ENCODE measurements around the gene APOM. TPM values are rescaled to one million over a fixed set of nuclear protein-coding genes. Genes with fewer than 3 reads are reported as not detected.
A peak's percentile ranks its signal among the peaks of the same experiment; 100 is the strongest.

Gene APOM
- total RNA-seq, 1 experiment from 2014 or later, result 3.5 TPM

DNA sequence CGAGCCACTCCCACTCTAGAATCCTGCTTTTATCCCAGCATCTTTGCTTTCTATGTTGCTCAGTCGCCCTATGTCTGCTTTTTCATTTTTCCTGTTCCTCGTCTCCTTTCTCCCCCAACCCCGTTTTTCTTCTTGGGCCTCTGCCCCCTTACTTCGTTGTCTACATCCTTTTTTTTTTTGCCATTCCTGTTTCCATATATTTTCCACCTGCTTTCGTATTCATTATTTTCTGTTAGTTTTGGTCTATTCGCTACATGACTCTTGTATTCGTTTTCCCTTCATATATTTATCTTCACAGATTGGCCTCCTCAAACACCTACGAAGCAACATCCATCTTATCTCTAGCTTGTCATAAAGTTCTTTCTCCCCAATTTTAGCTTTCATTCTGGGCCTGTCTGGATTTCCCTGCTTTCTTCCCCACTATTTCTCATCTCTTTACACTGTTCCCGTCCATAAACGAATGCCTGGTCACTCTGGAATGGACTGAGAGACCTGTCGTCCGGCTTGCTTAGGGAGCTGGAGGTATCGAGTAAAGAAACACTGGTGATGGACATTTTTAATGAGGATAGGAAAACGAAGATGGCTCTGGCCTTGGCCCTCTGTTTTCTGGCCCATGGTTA is 34.3 kb upstream of the APOM start:
- POLR2A ChIA-PET, result interaction anchor here (1.1 to 1.9 kb wide), 4 partner anchors 31 to 80 kb away, joined by 3 to 8 read pairs (median 8); partner anchors contain the start of genes ATP6V1G2, BAG6, C6orf47 and DDX39B
- CTCF ChIA-PET, result interaction anchor here (0.6 to 2.1 kb wide), 5 partner anchors 23 to 186 kb away, joined by 4 to 16 read pairs (median 5); partner anchors contain the start of genes ATP6V1G2 and NFKBIL1
- DNase-seq (ENCODE audit: low spot score) (no peak), ATAC-seq (no peak)
- Mint-ChIP-seq H3K27me3 (ENCODE audit: low read depth) (no peaks in the 10 kb centered on the region; the same call in 1 of the 2 replicates), H3K9me3 (no peaks in the 10 kb centered on the region), H3K36me3 (peaks cover 52% of the 10 kb centered on the region), H3K4me1 (peaks cover 17% of the 10 kb centered on the region), H3K27ac (peak overlapping the region; percentile 95), H3K4me3 (peak overlapping the region; percentile 92)
- TF ChIP-seq GABPB1 (CRISPR knock-in tag; IDR thresholded peaks at IDR 0.05) (0 out of 2 replicates have a peak, but pooled peaks have one; percentile 19), JUN (CRISPR knock-in tag; IDR thresholded peaks at IDR 0.05) (no peak), NR2C2 (CRISPR knock-in tag; IDR thresholded peaks at IDR 0.05) (no peak), PRRX2 (CRISPR knock-in tag; IDR thresholded peaks at IDR 0.05) (no peak)
- TF ChIP-seq, protein P1, sequence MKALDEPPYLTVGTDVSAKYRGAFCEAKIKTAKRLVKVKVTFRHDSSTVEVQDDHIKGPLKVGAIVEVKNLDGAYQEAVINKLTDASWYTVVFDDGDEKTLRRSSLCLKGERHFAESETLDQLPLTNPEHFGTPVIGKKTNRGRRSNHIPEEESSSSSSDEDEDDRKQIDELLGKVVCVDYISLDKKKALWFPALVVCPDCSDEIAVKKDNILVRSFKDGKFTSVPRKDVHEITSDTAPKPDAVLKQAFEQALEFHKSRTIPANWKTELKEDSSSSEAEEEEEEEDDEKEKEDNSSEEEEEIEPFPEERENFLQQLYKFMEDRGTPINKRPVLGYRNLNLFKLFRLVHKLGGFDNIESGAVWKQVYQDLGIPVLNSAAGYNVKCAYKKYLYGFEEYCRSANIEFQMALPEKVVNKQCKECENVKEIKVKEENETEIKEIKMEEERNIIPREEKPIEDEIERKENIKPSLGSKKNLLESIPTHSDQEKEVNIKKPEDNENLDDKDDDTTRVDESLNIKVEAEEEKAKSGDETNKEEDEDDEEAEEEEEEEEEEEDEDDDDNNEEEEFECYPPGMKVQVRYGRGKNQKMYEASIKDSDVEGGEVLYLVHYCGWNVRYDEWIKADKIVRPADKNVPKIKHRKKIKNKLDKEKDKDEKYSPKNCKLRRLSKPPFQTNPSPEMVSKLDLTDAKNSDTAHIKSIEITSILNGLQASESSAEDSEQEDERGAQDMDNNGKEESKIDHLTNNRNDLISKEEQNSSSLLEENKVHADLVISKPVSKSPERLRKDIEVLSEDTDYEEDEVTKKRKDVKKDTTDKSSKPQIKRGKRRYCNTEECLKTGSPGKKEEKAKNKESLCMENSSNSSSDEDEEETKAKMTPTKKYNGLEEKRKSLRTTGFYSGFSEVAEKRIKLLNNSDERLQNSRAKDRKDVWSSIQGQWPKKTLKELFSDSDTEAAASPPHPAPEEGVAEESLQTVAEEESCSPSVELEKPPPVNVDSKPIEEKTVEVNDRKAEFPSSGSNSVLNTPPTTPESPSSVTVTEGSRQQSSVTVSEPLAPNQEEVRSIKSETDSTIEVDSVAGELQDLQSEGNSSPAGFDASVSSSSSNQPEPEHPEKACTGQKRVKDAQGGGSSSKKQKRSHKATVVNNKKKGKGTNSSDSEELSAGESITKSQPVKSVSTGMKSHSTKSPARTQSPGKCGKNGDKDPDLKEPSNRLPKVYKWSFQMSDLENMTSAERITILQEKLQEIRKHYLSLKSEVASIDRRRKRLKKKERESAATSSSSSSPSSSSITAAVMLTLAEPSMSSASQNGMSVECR (CRISPR knock-in tag; IDR thresholded peaks at IDR 0.05; ENCODE audit: borderline replicate concordance), result 0 out of 2 replicates have a peak, but pooled peaks have one; percentile 13
- TF ChIP-seq, protein P2, sequence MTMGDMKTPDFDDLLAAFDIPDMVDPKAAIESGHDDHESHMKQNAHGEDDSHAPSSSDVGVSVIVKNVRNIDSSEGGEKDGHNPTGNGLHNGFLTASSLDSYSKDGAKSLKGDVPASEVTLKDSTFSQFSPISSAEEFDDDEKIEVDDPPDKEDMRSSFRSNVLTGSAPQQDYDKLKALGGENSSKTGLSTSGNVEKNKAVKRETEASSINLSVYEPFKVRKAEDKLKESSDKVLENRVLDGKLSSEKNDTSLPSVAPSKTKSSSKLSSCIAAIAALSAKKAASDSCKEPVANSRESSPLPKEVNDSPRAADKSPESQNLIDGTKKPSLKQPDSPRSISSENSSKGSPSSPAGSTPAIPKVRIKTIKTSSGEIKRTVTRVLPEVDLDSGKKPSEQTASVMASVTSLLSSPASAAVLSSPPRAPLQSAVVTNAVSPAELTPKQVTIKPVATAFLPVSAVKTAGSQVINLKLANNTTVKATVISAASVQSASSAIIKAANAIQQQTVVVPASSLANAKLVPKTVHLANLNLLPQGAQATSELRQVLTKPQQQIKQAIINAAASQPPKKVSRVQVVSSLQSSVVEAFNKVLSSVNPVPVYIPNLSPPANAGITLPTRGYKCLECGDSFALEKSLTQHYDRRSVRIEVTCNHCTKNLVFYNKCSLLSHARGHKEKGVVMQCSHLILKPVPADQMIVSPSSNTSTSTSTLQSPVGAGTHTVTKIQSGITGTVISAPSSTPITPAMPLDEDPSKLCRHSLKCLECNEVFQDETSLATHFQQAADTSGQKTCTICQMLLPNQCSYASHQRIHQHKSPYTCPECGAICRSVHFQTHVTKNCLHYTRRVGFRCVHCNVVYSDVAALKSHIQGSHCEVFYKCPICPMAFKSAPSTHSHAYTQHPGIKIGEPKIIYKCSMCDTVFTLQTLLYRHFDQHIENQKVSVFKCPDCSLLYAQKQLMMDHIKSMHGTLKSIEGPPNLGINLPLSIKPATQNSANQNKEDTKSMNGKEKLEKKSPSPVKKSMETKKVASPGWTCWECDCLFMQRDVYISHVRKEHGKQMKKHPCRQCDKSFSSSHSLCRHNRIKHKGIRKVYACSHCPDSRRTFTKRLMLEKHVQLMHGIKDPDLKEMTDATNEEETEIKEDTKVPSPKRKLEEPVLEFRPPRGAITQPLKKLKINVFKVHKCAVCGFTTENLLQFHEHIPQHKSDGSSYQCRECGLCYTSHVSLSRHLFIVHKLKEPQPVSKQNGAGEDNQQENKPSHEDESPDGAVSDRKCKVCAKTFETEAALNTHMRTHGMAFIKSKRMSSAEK (CRISPR knock-in tag; IDR thresholded peaks at IDR 0.05; ENCODE audit: borderline replicate concordance), result no peak
- TF ChIP-seq, protein P3, sequence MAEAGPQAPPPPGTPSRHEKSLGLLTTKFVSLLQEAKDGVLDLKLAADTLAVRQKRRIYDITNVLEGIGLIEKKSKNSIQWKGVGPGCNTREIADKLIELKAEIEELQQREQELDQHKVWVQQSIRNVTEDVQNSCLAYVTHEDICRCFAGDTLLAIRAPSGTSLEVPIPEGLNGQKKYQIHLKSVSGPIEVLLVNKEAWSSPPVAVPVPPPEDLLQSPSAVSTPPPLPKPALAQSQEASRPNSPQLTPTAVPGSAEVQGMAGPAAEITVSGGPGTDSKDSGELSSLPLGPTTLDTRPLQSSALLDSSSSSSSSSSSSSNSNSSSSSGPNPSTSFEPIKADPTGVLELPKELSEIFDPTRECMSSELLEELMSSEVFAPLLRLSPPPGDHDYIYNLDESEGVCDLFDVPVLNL (CRISPR knock-in tag; IDR thresholded peaks at IDR 0.05; ENCODE audit: borderline replicate concordance, low read depth), result no peak
- TF ChIP-seq, protein P4, sequence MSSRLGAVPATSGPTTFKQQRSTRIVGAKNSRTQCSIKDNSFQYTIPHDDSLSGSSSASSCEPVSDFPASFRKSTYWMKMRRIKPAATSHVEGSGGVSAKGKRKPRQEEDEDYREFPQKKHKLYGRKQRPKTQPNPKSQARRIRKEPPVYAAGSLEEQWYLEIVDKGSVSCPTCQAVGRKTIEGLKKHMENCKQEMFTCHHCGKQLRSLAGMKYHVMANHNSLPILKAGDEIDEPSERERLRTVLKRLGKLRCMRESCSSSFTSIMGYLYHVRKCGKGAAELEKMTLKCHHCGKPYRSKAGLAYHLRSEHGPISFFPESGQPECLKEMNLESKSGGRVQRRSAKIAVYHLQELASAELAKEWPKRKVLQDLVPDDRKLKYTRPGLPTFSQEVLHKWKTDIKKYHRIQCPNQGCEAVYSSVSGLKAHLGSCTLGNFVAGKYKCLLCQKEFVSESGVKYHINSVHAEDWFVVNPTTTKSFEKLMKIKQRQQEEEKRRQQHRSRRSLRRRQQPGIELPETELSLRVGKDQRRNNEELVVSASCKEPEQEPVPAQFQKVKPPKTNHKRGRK (CRISPR knock-in tag; IDR thresholded peaks at IDR 0.05; ENCODE audit: borderline replicate concordance), result no peak

DNA sequence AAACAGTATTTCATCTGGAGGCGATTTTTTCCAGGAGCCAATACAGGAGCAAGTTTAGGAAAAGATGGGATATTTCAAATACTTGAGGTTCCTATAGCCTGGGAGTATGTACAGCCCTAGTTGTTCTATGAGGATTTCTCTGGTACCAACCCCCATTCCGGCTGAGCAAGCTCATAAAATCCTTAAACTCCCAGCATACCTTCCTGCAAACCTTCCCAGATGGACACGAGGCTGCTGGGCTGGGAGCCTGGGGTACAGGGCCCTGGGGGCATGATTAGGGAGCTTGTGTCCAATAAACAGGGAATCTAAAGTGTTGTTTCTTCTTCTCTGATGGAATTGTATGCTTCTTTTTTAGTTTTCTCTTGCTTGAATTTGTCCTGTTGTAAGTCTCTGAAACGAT is 33.7 kb upstream of the APOM start:
- DNase-seq (ENCODE audit: low spot score), result no peak
- Mint-ChIP-seq H3K9me3 (no peaks in the 10 kb centered on the region), H3K27ac (peak overlapping the region; percentile 95), H3K4me1 (peaks cover 13% of the 10 kb centered on the region), H3K27me3 (ENCODE audit: low read depth) (no peaks in the 10 kb centered on the region; the same call in 1 of the 2 replicates), H3K4me3 (peak overlapping the region; percentile 92), H3K36me3 (peaks cover 56% of the 10 kb centered on the region)
- ATAC-seq, result no peak
- POLR2A ChIA-PET, result interaction anchor here (1.1 to 1.9 kb wide), 5 partner anchors 17 to 81 kb away, joined by 3 to 8 read pairs (median 7); partner anchors contain the start of genes ATP6V1G2, BAG6, C6orf47 and DDX39B
- CTCF ChIA-PET, result interaction anchor here (0.7 to 2.1 kb wide), 5 partner anchors 24 to 148 kb away, joined by 3 to 16 read pairs (median 5); partner anchors contain the start of genes ATP6V1G2 and NFKBIL1
- TF ChIP-seq, protein P5, sequence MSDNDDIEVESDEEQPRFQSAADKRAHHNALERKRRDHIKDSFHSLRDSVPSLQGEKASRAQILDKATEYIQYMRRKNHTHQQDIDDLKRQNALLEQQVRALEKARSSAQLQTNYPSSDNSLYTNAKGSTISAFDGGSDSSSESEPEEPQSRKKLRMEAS (CRISPR knock-in tag; IDR thresholded peaks at IDR 0.05), result no peak
- TF ChIP-seq NFATC4 (CRISPR knock-in tag; IDR thresholded peaks at IDR 0.05) (no peak), IRF2 (CRISPR knock-in tag; IDR thresholded peaks at IDR 0.05; ENCODE audit: borderline replicate concordance, low read depth) (no peak), ZNF263 (CRISPR knock-in tag; IDR thresholded peaks at IDR 0.05; ENCODE audit: low read depth) (no peak), NFYB (CRISPR knock-in tag; conservative IDR thresholded peaks at IDR 0.05; ENCODE audit: low read depth) (no peak), ETV6 (CRISPR knock-in tag; IDR thresholded peaks at IDR 0.05) (no peak), NR2C2 (CRISPR knock-in tag; IDR thresholded peaks at IDR 0.05) (no peak), GTF2I (CRISPR knock-in tag; conservative IDR thresholded peaks at IDR 0.05) (no peak)
- TF ChIP-seq, protein P6, sequence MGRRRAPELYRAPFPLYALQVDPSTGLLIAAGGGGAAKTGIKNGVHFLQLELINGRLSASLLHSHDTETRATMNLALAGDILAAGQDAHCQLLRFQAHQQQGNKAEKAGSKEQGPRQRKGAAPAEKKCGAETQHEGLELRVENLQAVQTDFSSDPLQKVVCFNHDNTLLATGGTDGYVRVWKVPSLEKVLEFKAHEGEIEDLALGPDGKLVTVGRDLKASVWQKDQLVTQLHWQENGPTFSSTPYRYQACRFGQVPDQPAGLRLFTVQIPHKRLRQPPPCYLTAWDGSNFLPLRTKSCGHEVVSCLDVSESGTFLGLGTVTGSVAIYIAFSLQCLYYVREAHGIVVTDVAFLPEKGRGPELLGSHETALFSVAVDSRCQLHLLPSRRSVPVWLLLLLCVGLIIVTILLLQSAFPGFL (CRISPR knock-in tag; IDR thresholded peaks at IDR 0.05; ENCODE audit: borderline replicate concordance), result no peak
- TF ChIP-seq, protein P7, sequence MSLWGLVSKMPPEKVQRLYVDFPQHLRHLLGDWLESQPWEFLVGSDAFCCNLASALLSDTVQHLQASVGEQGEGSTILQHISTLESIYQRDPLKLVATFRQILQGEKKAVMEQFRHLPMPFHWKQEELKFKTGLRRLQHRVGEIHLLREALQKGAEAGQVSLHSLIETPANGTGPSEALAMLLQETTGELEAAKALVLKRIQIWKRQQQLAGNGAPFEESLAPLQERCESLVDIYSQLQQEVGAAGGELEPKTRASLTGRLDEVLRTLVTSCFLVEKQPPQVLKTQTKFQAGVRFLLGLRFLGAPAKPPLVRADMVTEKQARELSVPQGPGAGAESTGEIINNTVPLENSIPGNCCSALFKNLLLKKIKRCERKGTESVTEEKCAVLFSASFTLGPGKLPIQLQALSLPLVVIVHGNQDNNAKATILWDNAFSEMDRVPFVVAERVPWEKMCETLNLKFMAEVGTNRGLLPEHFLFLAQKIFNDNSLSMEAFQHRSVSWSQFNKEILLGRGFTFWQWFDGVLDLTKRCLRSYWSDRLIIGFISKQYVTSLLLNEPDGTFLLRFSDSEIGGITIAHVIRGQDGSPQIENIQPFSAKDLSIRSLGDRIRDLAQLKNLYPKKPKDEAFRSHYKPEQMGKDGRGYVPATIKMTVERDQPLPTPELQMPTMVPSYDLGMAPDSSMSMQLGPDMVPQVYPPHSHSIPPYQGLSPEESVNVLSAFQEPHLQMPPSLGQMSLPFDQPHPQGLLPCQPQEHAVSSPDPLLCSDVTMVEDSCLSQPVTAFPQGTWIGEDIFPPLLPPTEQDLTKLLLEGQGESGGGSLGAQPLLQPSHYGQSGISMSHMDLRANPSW (CRISPR knock-in tag; conservative IDR thresholded peaks at IDR 0.05; ENCODE audit: low read depth), result no peak
